Measurements from ENCODE around the gene TMEM175.

DNA sequence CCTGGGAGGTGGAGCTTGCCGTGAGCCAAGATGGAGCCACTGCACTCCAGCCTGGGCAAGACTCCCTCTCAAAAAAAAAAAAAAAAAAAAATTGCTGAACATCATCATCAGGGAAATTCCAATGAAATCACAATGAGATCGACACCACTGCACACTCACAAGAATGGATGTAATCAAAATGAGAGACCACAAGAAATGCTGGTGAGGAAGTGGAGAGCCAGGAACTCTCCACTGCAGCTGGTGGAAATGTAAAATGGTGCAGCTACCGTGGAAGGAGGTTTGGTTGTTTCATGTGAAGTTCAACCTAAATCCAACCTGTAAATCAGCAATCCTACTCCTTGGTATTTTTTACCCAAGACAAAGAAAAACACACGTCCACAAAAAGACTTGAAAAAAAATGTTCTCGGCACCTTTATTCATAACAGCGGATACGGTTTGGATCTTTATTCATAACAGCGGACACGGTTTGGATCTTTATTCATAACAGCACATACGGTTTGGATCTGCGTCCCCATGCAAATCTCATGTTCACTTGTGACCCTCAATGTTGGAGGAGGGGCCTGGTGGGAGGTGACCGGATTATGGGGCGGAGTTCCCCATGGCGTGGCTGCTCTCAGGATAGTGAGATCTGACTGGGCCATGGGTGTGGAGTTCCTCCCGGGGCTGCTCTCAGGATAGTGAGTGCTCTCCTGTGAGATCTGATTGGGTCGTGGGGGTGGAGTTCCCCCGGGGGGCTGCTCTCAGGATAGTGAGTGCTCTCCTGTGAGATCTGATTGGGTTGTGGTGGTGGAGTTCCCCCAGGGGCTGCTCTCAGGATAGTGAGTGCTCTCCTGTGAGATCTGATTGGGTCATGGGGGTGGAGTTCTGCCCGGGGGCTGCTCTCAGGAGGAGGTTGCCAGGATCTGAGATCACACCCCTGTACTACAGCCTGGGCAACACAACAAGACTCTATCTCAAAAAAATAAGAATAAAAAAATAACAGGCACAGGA, 7.9 kb upstream of the TMEM175 start:
- TF ChIP-seq POLR2A (IDR thresholded peaks at IDR 0.05; ENCODE audit: low read length) = no peak
- TF ChIP-seq GATA1 (IDR thresholded peaks at IDR 0.05; ENCODE audit: low read depth, low read length) = no peak
